Posterior cingulate gyrus (tissue), 11 donors: ENCODE results near the gene BDKRB2.
A peak's percentile ranks its signal among the peaks of the same experiment; 100 is the strongest.

Experiments used
- DNase-seq, 10 donors: peaks; one replicate each; pipeline versions ENCODE4 v3.0.0 to v3.0.0-alpha.2; 2020 to 2021; ENCODE audit warnings: mixed read lengths in 3 of 10
- intact Hi-C: fragments of 100-400 bp; cut with DNase I; formaldehyde crosslinking; loops from one replicate; pipeline ENCODE4 v1.15.1; 2023

Gene BDKRB2

DNA sequence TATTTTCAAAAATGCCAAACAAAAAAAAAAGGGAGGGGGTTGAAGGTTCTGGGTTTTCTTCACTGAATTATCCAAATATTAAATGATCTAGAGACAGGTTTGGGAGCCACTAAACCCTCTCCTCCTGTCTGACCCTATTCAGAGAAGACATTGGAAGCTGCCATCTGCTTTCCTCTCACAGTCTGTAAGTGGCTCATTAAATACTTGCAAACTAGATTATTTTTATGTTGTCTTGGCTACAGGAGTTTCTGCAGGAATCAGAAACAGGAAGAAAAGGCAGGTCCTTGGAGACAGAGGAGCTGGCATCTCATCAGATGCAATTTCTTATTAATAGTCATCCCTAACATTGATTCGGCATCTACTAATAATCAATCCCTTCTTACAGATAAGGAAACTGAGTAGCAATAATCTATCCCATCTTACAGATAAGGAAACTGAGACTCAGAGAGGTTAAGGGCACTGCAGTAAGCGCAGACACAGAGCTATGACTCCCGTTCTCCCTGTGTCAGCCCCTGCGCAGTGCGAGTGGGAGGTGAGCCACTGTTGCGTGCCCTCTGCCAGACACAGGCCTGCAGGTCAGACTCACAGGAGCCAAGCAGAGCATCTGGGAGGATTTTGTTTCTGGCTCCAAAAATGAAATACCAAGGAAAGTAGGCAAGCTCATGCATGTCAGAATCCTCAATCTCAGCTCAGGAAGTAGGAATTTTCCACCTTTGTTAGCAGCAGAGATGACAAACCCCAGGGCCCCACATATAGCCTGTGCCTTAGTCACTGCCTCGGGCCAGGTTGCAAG is 11.0 kb downstream of the BDKRB2 start:
- DNase-seq, result peak in 2 of 10 donors; percentile 30 to 41
- intact Hi-C loops, result no loop called here

DNA sequence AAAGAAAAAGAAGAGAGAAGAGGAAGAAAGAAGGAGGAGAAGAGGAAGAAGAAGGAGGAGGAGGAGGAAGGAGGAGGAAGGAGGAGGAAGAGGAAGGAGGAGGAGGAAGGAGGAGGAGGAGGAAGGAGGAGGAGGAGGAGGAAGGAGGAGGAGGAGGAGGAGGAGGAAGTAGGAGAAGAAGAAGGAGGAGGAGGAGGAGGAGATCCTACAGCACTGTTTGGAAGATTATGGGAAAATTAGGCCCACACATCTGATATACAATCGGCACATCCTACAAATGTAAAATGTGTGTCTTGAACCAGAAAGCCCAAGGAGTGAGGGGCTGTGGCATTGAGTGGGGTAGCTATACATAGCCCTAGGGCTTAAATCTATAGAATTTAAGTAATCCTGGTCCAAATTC is 12.0 kb downstream of the BDKRB2 start:
- DNase-seq, result peak in 1 of 10 donors; percentile 13
- intact Hi-C loops, result no loop called here

DNA sequence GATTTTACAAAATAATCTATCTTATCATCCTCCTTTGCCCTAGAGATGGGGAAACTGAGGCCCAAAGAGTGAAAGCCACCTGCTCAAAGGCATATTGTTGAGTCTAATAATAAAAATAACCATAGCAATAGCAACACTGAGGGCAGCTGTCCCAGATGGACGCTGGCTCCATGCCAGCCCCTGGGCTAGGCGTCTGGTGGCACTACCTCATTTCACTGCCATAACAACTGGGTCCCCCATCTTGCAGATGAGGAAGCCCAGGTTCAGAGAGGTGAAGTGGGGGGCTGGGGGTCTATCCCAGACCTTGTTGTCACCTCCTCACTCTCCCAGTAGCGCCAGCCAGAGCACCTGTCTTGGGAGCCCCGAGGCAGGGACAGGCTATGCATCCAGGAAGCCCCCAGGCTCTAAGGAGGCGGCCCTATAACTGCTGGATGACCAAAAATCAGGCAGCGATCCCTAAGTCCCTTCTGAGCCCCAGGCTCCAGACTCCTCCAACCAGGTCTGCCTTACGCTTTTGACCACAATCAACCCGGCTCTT is 12.8 kb downstream of the BDKRB2 start:
- DNase-seq, result peak in 2 of 10 donors; percentile 61 to 67

DNA sequence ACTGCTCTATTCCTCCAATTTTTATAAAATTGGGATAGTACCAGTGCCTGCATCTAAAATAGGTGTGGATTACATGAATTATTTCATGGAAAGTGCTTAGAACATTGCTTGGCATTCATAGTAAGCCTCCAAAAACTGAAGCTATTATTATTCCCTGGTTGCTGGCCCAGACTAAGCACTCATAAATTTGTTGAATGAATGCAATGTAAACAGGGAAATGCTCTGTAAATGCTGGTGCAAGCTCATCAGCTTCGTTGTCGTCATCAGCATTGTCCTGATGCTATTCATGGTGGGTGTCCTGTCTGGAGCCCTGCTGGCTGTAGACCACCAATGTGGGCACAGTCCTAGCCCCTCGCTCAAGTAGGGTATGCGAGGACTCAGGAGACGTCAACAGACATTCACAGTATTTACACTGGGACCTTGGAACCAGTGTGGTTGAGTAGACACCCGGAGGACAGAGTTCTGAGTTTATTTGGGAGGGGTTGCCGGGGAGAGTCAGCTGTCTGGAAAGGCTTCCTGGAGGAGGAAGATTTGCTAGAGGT is 16.5 kb downstream of the BDKRB2 start:
- DNase-seq, result peak in 1 of 10 donors; percentile 50
- intact Hi-C loops, result no loop called here

More for the DNA sequence above, 12.8 kb downstream of the BDKRB2 start:
- intact Hi-C loops, result no loop called here

DNA sequence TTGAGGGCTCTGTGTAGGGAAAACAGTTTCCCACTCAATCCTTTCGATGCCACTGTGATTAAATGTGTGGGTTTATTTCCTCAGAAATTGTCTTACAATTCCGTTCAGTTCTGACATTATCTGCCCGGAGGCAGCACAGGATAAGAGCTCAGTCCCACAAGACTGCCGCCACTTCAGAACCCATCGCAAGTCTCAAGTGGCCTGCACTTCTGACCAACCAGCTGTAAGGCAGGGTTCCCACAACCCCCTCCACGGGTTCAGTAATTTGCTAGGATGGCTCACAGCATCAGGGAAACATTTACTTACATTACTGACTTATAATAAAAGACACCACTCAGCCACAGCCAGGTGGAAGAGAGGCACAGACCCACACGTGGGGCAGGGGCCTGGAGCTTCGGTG is 17.2 kb downstream of the BDKRB2 start:
- intact Hi-C loops, result no loop called here
- peak in 1 of 10 donors; percentile 25 for DNase-seq

DNA sequence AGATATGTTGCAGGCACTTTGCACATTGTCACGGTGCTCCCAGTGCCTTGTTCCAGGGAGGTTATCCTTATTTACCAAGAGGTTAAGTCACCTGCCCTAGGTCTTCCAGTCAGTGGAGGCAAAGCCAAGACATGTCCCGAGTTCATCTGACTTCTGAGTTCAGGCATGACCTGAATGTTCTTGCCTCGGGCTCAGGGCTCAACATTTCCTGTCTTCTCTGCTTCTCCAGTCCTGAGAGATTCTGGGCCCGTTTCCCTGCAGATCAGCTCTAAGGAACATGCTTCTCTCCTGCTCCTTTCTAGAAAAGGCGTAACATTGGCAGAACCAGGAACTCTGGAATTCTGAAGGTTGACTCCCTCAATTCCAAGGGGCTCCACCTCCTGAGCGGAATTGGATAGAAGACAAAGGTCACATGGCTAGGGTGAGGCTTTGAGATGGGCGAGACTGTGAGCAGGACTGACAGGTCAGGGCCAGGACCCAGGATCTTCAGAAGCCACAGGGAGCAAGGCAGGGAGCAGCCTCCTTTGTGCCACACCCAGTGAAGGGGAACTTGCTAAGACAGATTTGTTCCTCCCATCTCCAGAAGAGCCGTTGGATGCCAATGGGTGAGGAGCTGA is 19.9 kb downstream of the BDKRB2 start:
- DNase-seq, result peak in 1 of 10 donors; percentile 37
- intact Hi-C loops, result no loop called here

DNA sequence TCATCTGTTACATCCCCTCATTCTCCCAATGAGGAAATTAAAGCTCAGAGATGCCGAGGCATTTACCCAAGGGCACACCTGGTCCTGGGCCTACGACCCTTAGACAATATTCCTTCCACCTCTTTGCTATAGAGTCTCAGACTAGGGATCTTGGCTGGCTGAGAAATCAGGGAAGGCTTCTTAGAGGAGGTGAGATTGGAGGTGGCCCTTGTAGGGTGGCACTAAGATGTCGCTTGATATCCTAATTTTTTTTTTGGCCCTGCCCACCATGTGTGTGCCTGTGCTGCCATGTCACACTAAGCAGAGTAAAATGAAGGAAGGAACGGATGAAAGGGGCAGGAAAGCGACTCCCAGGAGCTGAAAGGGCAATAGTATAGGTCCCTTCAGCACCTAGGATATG is 20.6 kb downstream of the BDKRB2 start:
- intact Hi-C loops, result no loop called here
- peak in 1 of 10 donors; percentile 0 for DNase-seq

DNA sequence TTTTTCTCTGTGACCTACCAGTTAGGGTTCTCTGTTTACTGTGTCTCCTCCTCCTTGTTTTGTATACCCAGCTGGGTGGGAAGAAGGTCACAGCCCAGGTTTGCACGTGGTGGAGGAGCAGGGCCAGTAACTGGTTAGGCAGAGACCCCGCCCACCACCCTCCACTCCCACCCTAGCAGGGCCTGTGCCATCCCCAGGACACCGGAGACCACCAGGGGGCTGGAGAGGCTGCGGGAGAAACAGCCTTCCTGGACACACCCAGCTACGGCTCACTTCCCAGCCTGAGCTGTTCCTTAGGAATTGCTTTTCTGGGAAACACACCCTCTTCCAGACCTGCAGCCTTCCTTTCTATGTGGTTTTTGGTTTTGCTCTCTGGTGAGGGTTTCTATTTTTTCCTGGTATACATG is 21.1 kb downstream of the BDKRB2 start:
- intact Hi-C loops, result no loop called here
- DNase-seq, result peak in 1 of 10 donors; percentile 67

DNA sequence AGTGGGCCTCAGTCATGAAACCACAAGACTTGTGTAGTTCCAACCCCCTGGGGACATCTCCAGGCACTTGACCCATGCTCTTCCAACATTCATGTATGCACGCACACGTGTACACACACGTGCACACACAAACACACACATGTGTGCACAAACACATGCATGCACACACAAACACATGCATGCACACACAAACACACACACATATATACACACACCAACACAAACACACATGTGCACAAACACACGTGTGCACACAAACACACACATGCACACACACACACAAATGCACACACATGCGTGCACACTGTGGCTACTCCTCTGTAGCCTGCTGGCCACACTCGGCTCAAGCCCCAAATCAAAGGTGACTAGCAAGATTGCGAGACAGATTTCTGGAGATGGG is 22.8 kb downstream of the BDKRB2 start:
- DNase-seq, result peak in 1 of 10 donors; percentile 22
- intact Hi-C loops, result no loop called here

DNA sequence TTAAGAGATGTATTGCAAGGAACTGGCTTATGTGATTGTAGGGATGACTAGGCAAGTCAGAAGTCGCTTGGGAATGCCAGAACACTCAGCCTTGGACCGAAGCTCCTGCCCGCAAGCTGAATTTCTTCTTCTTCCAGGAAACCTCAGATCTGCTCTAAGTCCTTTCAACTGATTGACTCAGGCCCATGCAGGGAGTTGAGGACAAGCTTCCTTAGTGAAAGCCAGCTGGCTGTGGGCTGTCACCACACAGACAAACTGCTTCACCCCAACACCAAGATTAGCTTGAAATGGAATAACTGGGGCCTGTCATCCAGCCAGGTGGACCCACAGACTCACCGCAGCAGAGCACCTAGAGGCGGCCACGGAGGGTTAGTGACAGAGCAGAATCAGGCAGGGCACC is 24.7 kb downstream of the BDKRB2 start:
- peak in 1 of 10 donors; percentile 41 for DNase-seq
- intact Hi-C loops, result no loop called here

DNA sequence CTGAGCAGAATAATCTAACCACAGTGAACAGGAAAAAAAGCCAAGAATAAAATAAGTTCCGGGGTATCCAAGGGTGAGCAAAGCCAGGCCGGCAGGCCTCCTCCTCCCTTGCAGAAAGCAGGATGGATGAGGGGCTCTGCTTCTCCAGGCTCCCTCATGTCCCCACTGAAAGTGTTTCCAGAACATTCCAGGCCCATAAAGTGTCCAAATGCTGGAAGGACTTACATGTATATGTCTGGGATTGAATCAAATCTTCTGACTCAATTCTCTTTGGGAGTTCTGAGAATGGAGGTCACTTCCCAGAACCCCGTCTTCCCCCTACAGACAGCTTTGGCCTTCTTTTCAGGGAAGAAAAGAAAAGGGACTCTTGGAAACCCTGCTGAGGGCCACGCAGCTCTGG is 26.4 kb downstream of the BDKRB2 start:
- intact Hi-C loops, result no loop called here
- peak in 1 of 10 donors; percentile 44 for DNase-seq

DNA sequence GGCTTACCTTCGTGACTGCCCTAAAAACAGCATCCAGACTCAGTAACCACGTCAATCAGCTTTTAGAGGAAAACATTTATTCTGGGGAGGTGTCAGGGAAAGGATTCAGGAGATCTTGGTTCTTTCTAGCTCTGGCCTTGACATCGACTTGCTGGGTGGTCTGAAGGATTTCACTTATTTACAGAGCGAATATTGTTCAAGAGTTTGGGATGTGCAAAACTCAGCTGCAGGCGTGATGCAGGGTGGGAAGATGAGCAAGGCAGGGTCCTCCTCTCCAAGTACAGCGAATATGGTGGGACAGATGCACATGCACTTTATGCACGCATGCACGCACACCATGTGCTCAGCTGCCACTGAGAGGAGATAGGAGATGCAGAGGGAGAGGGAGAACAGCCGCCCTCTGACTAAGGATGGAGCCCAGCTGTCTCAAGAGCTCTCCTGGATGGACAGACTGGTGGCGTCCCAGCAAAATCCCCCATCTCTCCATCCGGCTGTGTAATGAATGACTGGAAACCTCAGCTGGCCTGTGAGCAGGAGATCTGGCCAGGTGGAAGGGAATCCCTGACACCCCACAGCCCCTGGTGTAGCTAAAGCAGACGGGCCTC is 27.0 kb downstream of the BDKRB2 start:
- intact Hi-C loops, result no loop called here
- peak in 1 of 10 donors; percentile 38 for DNase-seq

DNA sequence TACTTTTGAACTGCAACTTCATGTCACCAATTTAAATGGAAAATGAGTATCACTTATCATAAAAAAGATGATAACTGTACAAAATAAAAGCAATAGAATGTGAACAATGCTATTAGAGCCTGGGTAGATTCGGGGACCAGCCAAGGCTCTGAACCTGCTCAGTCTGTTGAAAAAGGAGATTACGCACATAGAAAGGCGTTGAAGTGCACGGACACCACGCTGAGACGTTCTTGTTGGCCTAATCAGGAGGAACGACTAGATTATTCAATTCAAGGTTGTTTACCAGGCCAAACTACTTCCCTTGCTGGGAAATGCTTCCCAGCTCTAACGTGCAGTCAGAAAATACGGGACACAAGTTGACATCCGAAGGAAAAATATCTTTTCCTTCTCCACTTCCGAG is 27.9 kb downstream of the BDKRB2 start:
- intact Hi-C loops, result no loop called here
- DNase-seq, result peak in 1 of 10 donors; percentile 34

DNA sequence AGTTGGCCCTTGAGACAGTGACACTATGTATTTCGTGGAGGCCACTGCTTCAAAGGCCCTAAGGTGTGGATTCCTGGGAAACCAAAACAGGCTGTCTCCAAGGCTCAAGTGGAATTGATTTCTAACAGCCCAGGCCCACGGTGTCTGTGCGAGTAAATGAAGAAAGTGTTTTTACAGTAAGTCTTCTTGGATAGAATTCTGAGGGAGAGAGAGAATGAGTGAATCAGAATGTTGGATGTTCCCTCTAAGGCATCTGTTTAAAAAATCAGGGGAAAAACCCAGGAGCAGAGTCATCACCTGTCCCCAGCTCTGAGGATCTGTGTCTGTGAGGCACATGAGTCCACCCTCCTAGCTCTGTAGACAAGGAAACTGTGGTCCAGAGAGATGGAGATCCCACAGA is 29.0 kb downstream of the BDKRB2 start:
- intact Hi-C loops, result no loop called here
- DNase-seq, result no peak

DNA sequence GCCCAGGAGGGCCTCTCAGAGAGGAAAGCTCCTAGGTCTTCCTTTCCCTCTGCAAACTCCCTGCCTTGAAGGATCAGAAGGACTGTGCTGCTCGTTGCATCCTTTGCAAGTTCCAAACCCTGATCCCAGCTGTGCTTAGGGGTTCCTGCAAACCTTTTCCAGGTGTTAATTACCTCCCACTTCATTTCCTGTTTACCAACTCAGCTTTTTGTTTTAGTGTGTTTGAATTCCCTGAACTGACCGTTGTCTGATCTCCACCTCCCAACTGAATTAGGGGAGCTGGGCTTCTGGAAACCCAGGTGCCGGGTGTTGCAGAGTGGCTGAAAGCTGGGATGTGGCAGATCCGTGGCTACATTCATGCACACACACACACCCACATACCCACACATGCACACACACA is 30.8 kb downstream of the BDKRB2 start:
- DNase-seq, result peak in 1 of 10 donors; percentile 19
- intact Hi-C loops, result no loop called here

DNA sequence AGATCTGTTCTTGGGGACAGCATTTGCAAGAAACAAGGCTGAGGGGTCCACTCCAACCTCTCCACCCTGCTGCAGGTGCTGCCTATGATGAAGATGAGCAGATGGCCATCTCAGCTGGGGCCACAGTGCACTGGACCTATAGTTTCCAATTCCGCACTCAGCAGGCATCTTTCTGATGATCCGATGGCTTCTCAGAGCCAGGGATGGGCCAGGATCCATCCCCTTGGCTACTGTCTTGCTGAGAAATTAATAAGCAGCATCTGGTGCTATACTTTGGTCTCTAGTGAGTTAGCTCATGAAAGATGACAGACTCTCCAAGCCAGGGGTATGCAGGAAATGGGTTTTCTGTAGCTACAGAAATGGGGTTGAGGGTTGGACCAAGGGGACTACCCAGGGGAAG is 33.0 kb downstream of the BDKRB2 start:
- peak in 1 of 10 donors; percentile 38 for DNase-seq
- intact Hi-C loops, result no loop called here

DNA sequence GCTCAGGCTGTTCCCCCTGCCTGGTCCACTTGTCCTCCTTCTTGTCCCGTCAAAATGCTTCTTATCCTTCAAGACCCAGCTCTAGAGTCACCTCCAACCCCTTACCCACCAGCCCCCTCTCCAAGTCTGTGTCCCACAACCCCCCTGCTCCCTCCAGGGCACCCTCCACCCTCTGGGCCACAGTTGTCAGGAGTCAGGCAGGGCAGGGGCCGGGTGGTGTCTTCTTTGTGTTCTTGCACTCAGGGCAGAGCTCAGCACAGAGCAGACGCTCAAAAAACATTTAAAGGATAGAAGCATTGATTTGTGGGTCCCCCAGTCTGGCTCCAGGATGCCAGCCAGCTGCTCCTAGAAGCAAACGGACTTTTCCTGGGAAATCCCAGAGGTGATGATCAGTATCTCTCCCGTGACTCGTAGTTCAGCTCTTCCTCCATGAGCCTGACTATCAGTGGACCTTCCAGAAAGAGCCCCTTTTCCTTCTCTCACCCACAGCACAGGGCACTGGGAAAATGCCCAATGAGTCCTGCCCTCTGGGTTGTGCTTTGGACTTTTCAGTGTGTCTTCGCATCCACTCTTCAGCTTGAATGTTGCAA is 34.1 kb downstream of the BDKRB2 start:
- DNase-seq, result peak in 1 of 10 donors; percentile 75
- intact Hi-C loops, result no loop called here

DNA sequence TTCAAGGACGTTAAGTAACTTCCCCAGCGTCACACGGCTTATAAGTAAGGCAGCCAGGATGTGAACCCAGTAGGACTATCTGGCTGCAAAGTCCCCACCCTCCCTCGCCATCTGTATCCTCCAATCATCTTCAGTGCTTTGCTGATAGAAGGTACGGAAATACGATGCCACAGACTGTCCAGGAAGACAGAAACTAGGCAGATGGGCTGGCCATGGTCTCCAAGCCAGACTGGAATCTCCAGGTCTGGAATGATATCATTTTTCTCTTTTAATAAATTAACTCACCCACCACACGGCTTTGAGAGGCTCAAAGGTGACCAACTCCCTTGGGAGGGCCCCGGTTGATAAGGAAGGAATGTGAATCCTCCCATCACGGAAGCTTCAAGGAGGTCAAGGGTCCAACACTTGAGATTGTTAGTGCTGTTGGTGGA is 35.1 kb downstream of the BDKRB2 start:
- intact Hi-C loops, result no loop called here
- DNase-seq, result peak in 1 of 10 donors; percentile 12

DNA sequence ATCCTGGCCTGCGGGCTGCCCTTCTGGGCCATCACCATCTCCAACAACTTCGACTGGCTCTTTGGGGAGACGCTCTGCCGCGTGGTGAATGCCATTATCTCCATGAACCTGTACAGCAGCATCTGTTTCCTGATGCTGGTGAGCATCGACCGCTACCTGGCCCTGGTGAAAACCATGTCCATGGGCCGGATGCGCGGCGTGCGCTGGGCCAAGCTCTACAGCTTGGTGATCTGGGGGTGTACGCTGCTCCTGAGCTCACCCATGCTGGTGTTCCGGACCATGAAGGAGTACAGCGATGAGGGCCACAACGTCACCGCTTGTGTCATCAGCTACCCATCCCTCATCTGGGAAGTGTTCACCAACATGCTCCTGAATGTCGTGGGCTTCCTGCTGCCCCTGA is 36.0 kb downstream of the BDKRB2 start:
- peak in 1 of 10 donors; percentile 68 for DNase-seq
- intact Hi-C loops, result no loop called here

DNA sequence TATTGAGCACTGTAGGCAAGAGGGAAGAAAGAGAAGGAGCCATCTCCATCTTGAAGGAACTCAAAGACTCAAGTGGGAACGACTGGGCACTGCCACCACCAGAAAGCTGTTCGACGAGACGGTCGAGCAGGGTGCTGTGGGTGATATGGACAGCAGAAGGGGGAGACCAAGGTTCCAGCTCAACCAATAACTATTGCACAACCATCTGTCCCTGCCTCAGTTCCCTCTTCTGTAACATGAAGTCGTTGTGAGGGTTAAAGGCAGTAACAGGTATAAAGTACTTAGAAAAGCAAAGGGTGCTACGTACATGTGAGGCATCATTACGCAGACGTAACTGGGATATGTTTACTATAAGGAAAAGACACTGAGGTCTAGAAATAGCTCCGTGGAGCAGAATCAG is 37.5 kb downstream of the BDKRB2 start:
- peak in 1 of 10 donors; percentile 47 for DNase-seq
- intact Hi-C loops, result no loop called here
